ENCODE results near the gene CD164. TPM values are rescaled to one million over a fixed set of nuclear protein-coding genes. Genes with fewer than 3 reads are reported as not detected.

The CD164 gene
- polyA plus RNA-seq, 1 of the 3 experiments (the other 2 are of a cell fraction) = 83.4 TPM

DNA sequence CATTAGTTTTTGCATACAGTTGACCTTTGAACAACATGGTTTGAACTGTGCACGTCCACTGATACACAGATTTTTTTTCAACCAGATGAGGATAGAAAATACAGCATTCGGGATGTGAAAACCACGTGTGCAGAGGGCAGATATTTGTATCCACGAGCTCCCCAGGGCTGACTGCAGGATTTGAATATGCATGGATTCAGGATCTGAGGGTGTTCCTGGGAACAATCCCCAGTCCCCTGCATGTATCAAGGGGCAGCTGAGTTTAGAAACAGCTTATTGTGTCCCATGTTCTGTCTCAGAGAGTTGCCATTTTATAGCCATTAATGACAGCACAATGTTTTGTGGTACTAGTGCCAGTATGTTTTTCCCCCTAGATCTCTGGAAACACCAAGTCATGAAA is 53.6 kb downstream of the CD164 start:
- Histone ChIP-seq H3K4me3 (ENCODE audit: low read depth in 2 of 2, low read length in 1 of 2) (no peak overlapping the region), H3K27ac (ENCODE audit: low read depth in 2 of 2, low read length in 1 of 2) (no peak overlapping the region), H3F3A (replicated peaks; ENCODE audit: insufficient read depth) (no peaks in the 10 kb centered on the region), H3K79me2 (ENCODE audit: insufficient read depth) (no peaks in the 10 kb centered on the region), H2AFZ (ENCODE audit: low read depth) (no peak overlapping the region), H3K36me3 (replicated peaks in 1 of 2; ENCODE audit: control insufficient read depth in 1 of 2, insufficient read depth in 2 of 2, low read length in 1 of 2) (no peaks in the 10 kb centered on the region), H3K9me3 (no peaks in the 10 kb centered on the region), H3K9ac (no peak overlapping the region), H3K9me2 (no peaks in the 10 kb centered on the region), H4K20me1 (ENCODE audit: insufficient read depth) (no peaks in the 10 kb centered on the region), H3K27me3 (ENCODE audit: insufficient read depth) (no peaks in the 10 kb centered on the region), H3K4me2 (no peak overlapping the region), H3K4me1 (ENCODE audit: control insufficient read depth in 1 of 2, insufficient read depth in 2 of 2, low read depth in 1 of 2, low read length in 1 of 2) (no peaks in the 10 kb centered on the region)
- DNase-seq = no peak
- ChIA-PET POLR2A (no interaction called here), CTCF (interaction anchor here (1.0 to 1.2 kb wide), 3 partner anchors 12 to 141 kb away, joined by 3 to 4 read pairs (median 3); no protein-coding TSS in a partner anchor)
- TF ChIP-seq MXI1 (IDR thresholded peaks at IDR 0.05; ENCODE audit: low read depth, low read length) = no peak
- 57% methylated on average over 4 of the region's 4 CpGs for WGBS (ENCODE audit: low lambda C conversion rate)

DNA sequence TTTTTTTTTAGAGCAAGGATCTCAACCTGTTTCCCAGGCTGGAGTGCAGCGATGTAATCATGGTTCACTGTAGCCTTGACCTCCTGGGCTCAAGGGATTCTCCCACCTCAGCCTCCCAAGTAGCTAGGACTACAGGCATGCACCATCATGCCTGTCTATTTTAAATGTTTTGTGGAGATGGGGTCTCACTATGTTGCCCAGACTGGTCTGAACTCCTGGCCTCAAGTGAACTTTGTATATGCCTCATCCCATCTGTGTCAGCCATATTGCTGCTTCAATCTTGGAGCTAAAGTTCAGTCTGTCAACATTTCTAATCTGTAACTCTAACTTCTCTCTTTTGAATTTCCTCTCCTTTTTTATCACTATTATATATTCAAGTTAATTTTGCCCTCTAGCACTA is 54.3 kb downstream of the CD164 start:
- no peak overlapping the region for H3K4me3 ChIP-seq (ENCODE audit: low read depth in 2 of 2, low read length in 1 of 2)
- no peak for DNase-seq
- no peak overlapping the region for H3K27ac ChIP-seq (ENCODE audit: low read depth in 2 of 2, low read length in 1 of 2)
- no peak overlapping the region for H3K4me2 ChIP-seq
- H4K20me1 ChIP-seq (ENCODE audit: insufficient read depth) = no peaks in the 10 kb centered on the region
- H3K9me2 ChIP-seq = no peaks in the 10 kb centered on the region
- no peaks in the 10 kb centered on the region for H3K9me3 ChIP-seq
- H3K27me3 ChIP-seq (ENCODE audit: insufficient read depth) = no peaks in the 10 kb centered on the region
- H3K4me1 ChIP-seq (ENCODE audit: control insufficient read depth in 1 of 2, insufficient read depth in 2 of 2, low read depth in 1 of 2, low read length in 1 of 2) = no peaks in the 10 kb centered on the region
- CTCF ChIA-PET = interaction anchor here (1.0 to 1.2 kb wide), 2 partner anchors 13 to 55 kb away, joined by 3 to 4 read pairs; no protein-coding TSS in a partner anchor
- 86% methylated on average over 1 of the region's 1 CpG for WGBS (ENCODE audit: low lambda C conversion rate)
- H3K79me2 ChIP-seq (ENCODE audit: insufficient read depth) = no peaks in the 10 kb centered on the region
- H2AFZ ChIP-seq (ENCODE audit: low read depth) = no peak overlapping the region
- H3K9ac ChIP-seq = no peak overlapping the region
- no peaks in the 10 kb centered on the region for H3K36me3 ChIP-seq (replicated peaks in 1 of 2; ENCODE audit: control insufficient read depth in 1 of 2, insufficient read depth in 2 of 2, low read length in 1 of 2)
- TF ChIP-seq POLR2AphosphoS5 (IDR thresholded peaks at IDR 0.05; ENCODE audit: low read depth, low read length) = no peak
- POLR2A ChIA-PET = no interaction called here
- H3F3A ChIP-seq (replicated peaks; ENCODE audit: insufficient read depth) = no peaks in the 10 kb centered on the region

DNA sequence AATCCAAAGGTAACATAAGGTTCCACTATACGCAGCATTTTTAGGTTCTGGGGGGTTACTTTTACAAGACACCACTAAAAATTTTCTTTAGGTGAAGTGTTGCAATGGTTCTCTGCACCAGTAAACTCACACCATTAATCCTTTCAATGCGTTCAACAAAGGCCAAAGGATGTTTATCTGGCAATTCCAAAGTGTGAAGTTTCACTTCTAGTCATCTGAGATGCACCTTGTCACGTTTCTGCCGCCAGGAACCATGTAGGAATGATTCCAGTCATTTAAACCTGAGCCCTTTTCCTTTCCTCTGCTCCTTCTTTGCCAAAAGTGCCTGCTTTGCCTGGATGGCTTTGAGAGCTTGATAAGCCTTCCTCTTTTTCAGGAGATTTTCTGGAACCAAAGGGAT is 54.8 kb downstream of the CD164 start:
- TF ChIP-seq NFIC (IDR thresholded peaks at IDR 0.05; ENCODE audit: borderline replicate concordance) (no peak), FOXJ3 (CRISPR knock-in tag; IDR thresholded peaks at IDR 0.05) (no peak), YY1 (IDR thresholded peaks at IDR 0.05; ENCODE audit: low read depth) (no peak), GABPA (IDR thresholded peaks at IDR 0.05; ENCODE audit: low read depth) (no peak), POLR2AphosphoS5 (IDR thresholded peaks at IDR 0.05; ENCODE audit: low read depth, low read length) (no peak), EZH2phosphoT487 (IDR thresholded peaks at IDR 0.05; ENCODE audit: borderline replicate concordance, low read depth) (no peak), RXRA (IDR thresholded peaks at IDR 0.05; ENCODE audit: borderline replicate concordance, low read depth) (no peak), RFX5 (IDR thresholded peaks at IDR 0.05; ENCODE audit: low read length) (no peak), EP300 (IDR thresholded peaks at IDR 0.05; ENCODE audit: borderline replicate concordance in 1 of 2, low read depth in 1 of 2, low read length in 1 of 2) (no peak), NRF1 (IDR thresholded peaks at IDR 0.05; ENCODE audit: low read depth, low read length) (no peak), TAF1 (IDR thresholded peaks at IDR 0.05; ENCODE audit: borderline replicate concordance, low read depth, low read length) (no peak), RAD21 (IDR thresholded peaks at IDR 0.05; ENCODE audit: low read length) (no peak), RCOR1 (IDR thresholded peaks at IDR 0.05; ENCODE audit: low read length) (no peak), PBX3 (IDR thresholded peaks at IDR 0.05) (no peak)
- TF ChIP-seq, protein P1, sequence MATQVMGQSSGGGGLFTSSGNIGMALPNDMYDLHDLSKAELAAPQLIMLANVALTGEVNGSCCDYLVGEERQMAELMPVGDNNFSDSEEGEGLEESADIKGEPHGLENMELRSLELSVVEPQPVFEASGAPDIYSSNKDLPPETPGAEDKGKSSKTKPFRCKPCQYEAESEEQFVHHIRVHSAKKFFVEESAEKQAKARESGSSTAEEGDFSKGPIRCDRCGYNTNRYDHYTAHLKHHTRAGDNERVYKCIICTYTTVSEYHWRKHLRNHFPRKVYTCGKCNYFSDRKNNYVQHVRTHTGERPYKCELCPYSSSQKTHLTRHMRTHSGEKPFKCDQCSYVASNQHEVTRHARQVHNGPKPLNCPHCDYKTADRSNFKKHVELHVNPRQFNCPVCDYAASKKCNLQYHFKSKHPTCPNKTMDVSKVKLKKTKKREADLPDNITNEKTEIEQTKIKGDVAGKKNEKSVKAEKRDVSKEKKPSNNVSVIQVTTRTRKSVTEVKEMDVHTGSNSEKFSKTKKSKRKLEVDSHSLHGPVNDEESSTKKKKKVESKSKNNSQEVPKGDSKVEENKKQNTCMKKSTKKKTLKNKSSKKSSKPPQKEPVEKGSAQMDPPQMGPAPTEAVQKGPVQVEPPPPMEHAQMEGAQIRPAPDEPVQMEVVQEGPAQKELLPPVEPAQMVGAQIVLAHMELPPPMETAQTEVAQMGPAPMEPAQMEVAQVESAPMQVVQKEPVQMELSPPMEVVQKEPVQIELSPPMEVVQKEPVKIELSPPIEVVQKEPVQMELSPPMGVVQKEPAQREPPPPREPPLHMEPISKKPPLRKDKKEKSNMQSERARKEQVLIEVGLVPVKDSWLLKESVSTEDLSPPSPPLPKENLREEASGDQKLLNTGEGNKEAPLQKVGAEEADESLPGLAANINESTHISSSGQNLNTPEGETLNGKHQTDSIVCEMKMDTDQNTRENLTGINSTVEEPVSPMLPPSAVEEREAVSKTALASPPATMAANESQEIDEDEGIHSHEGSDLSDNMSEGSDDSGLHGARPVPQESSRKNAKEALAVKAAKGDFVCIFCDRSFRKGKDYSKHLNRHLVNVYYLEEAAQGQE (IDR thresholded peaks at IDR 0.05; ENCODE audit: low read depth, low read length) = no peak
- TF ChIP-seq, protein P2, sequence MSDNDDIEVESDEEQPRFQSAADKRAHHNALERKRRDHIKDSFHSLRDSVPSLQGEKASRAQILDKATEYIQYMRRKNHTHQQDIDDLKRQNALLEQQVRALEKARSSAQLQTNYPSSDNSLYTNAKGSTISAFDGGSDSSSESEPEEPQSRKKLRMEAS (IDR thresholded peaks at IDR 0.05; ENCODE audit: low read depth) = no peak
- TF ChIP-seq, protein P3, sequence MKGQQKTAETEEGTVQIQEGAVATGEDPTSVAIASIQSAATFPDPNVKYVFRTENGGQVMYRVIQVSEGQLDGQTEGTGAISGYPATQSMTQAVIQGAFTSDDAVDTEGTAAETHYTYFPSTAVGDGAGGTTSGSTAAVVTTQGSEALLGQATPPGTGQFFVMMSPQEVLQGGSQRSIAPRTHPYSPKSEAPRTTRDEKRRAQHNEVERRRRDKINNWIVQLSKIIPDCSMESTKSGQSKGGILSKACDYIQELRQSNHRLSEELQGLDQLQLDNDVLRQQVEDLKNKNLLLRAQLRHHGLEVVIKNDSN (IDR thresholded peaks at IDR 0.05; ENCODE audit: borderline replicate concordance, low read depth) = no peak
- Histone ChIP-seq H3K9me2 (no peaks in the 10 kb centered on the region), H3F3A (replicated peaks; ENCODE audit: insufficient read depth) (no peaks in the 10 kb centered on the region), H2AFZ (ENCODE audit: low read depth) (no peak overlapping the region), H3K4me3 (ENCODE audit: low read depth in 2 of 2, low read length in 1 of 2) (no peak overlapping the region), H3K9me3 (no peaks in the 10 kb centered on the region), H3K79me2 (ENCODE audit: insufficient read depth) (no peaks in the 10 kb centered on the region), H3K27me3 (ENCODE audit: insufficient read depth) (no peaks in the 10 kb centered on the region), H3K4me1 (ENCODE audit: control insufficient read depth in 1 of 2, insufficient read depth in 2 of 2, low read depth in 1 of 2, low read length in 1 of 2) (no peaks in the 10 kb centered on the region), H3K4me2 (no peak overlapping the region), H3K9ac (no peak overlapping the region), H4K20me1 (ENCODE audit: insufficient read depth) (no peaks in the 10 kb centered on the region), H3K36me3 (replicated peaks in 1 of 2; ENCODE audit: control insufficient read depth in 1 of 2, insufficient read depth in 2 of 2, low read length in 1 of 2) (no peaks in the 10 kb centered on the region), H3K27ac (ENCODE audit: low read depth in 2 of 2, low read length in 1 of 2) (no peak overlapping the region)
- POLR2A ChIA-PET = no interaction called here
- DNase-seq = no peak
- 72% methylated on average over 4 of the region's 4 CpGs for WGBS (ENCODE audit: low lambda C conversion rate)
- CTCF ChIA-PET = interaction anchor here (1.0 kb wide), 1 partner anchor 56 kb away, joined by 4 read pairs; no protein-coding TSS in a partner anchor
